ENCODE data around the gene ARL8B.
A peak's percentile ranks its signal among the peaks of the same experiment; 100 is the strongest.
"Not testable (repeated sequence)": the region's sequence is repeated elsewhere in the genome, so short reads cannot be mapped to it uniquely, and the experiment has no call there.

The ARL8B gene

GRCh38 chr3:5122030-5122740 lies at the start of gene ARL8B:
Gene ARL8B, plus strand, starts transcription at chr3:5122292. Its CDS starts 174 bp downstream, at chr3:5122466.
- DNase-seq (ENCODE audit: low read depth): peak; percentile 31

GRCh38 chr3:5073374-5074085 lies 48.6 kb upstream of the ARL8B start:
- DNase-seq (ENCODE audit: low read depth): no peak

- DNase-seq (ENCODE audit: low read depth): no peak
Observed at GRCh38 chr3:5078151-5078550, 43.9 kb upstream of the ARL8B start.

- no peak for DNase-seq (ENCODE audit: low read depth)
Observed at GRCh38 chr3:5079761-5080160, 42.3 kb upstream of the ARL8B start.

- DNase-seq (ENCODE audit: low read depth): no peak
Observed at GRCh38 chr3:5080779-5081550, 41.1 kb upstream of the ARL8B start.

GRCh38 chr3:5081973-5082788 lies 39.9 kb upstream of the ARL8B start:
- DNase-seq (ENCODE audit: low read depth): not testable (repeated sequence)

- no peak for DNase-seq (ENCODE audit: low read depth)
Observed at GRCh38 chr3:5082789-5083115, 39.3 kb upstream of the ARL8B start.

GRCh38 chr3:5084224-5084623 lies 37.9 kb upstream of the ARL8B start:
- no peak for DNase-seq (ENCODE audit: low read depth)

- DNase-seq (ENCODE audit: low read depth): no peak
Observed at GRCh38 chr3:5086708-5087107, 35.4 kb upstream of the ARL8B start.

- no peak for DNase-seq (ENCODE audit: low read depth)
Observed at GRCh38 chr3:5087209-5087608, 34.9 kb upstream of the ARL8B start.

- DNase-seq (ENCODE audit: low read depth): no peak
Observed at GRCh38 chr3:5090197-5090596, 31.9 kb upstream of the ARL8B start.

GRCh38 chr3:5092018-5092417 lies 30.1 kb upstream of the ARL8B start:
- no peak for DNase-seq (ENCODE audit: low read depth)

- DNase-seq (ENCODE audit: low read depth): no peak
Observed at GRCh38 chr3:5093731-5094130, 28.4 kb upstream of the ARL8B start.

GRCh38 chr3:5095886-5096285 lies 26.2 kb upstream of the ARL8B start:
- DNase-seq (ENCODE audit: low read depth): no peak

GRCh38 chr3:5096336-5097008 lies 25.6 kb upstream of the ARL8B start:
- DNase-seq (ENCODE audit: low read depth): no peak

GRCh38 chr3:5098346-5098745 lies 23.7 kb upstream of the ARL8B start:
- no peak for DNase-seq (ENCODE audit: low read depth)

- no peak for DNase-seq (ENCODE audit: low read depth)
Observed at GRCh38 chr3:5102532-5102931, 19.6 kb upstream of the ARL8B start.

GRCh38 chr3:5103743-5104142 lies 18.3 kb upstream of the ARL8B start:
- no peak for DNase-seq (ENCODE audit: low read depth)

GRCh38 chr3:5105050-5105449 lies 17.0 kb upstream of the ARL8B start:
- no peak for DNase-seq (ENCODE audit: low read depth)

- DNase-seq (ENCODE audit: low read depth): not testable (repeated sequence)
Observed at GRCh38 chr3:5106371-5106770, 15.7 kb upstream of the ARL8B start.

GRCh38 chr3:5106933-5107334 lies 15.2 kb upstream of the ARL8B start:
- DNase-seq (ENCODE audit: low read depth): not testable (repeated sequence)

- DNase-seq (ENCODE audit: low read depth): no peak
Observed at GRCh38 chr3:5110337-5110736, 11.8 kb upstream of the ARL8B start.

Measured in HS-27A (cell line).